ENCODE data around the gene TERT.
A peak's percentile ranks its signal among the peaks of the same experiment; 100 is the strongest.
"Not testable (repeated sequence)": the region's sequence is repeated elsewhere in the genome, so short reads cannot be mapped to it uniquely, and the experiment has no call there.

Gene TERT

GRCh38 chr5:1278656-1279442 lies 16.0 kb downstream of the TERT start:
- DNase-seq (ENCODE audit: low spot score): no peak

GRCh38 chr5:1278216-1278615 lies 16.7 kb downstream of the TERT start:
- no peak for DNase-seq (ENCODE audit: low spot score)

GRCh38 chr5:1277781-1278180 lies 17.1 kb downstream of the TERT start:
- no peak for DNase-seq (ENCODE audit: low spot score)

GRCh38 chr5:1277331-1277730 lies 17.5 kb downstream of the TERT start:
- DNase-seq (ENCODE audit: low spot score): no peak

- no peak for DNase-seq (ENCODE audit: low spot score)
These were observed 17.9 kb downstream of the TERT start for GRCh38 chr5:1276930-1277329.

- not testable (repeated sequence) for DNase-seq (ENCODE audit: low spot score)
These were observed 19.2 kb downstream of the TERT start for GRCh38 chr5:1275397-1276391.

- no peak for DNase-seq (ENCODE audit: low spot score)
These were observed 20.4 kb downstream of the TERT start for GRCh38 chr5:1274471-1274870.

- no peak for DNase-seq (ENCODE audit: low spot score)
These were observed 21.1 kb downstream of the TERT start for GRCh38 chr5:1273745-1274144.

- DNase-seq (ENCODE audit: low spot score): no peak
These were observed 22.7 kb downstream of the TERT start for GRCh38 chr5:1272201-1272600.

GRCh38 chr5:1270933-1271914 lies 23.6 kb downstream of the TERT start:
- no peak for DNase-seq (ENCODE audit: low spot score)

- no peak for DNase-seq (ENCODE audit: low spot score)
These were observed 24.4 kb downstream of the TERT start for GRCh38 chr5:1270426-1270825.

- DNase-seq (ENCODE audit: low spot score): peak; percentile 35
These were observed 26.2 kb downstream of the TERT start for GRCh38 chr5:1268666-1269065.

GRCh38 chr5:1268056-1268455 lies 26.8 kb downstream of the TERT start:
- no peak for DNase-seq (ENCODE audit: low spot score)

GRCh38 chr5:1267464-1267863 lies 27.4 kb downstream of the TERT start:
- not testable (repeated sequence) for DNase-seq (ENCODE audit: low spot score)

GRCh38 chr5:1266791-1267190 lies 28.1 kb downstream of the TERT start:
- no peak for DNase-seq (ENCODE audit: low spot score)

GRCh38 chr5:1265461-1266455 lies 29.1 kb downstream of the TERT start:
- DNase-seq (ENCODE audit: low spot score): no peak

GRCh38 chr5:1265026-1265425 lies 29.8 kb downstream of the TERT start:
- DNase-seq (ENCODE audit: low spot score): no peak

- DNase-seq (ENCODE audit: low spot score): no peak
These were observed 30.7 kb downstream of the TERT start for GRCh38 chr5:1264211-1264610.

- DNase-seq (ENCODE audit: low spot score): no peak
These were observed 32.5 kb downstream of the TERT start for GRCh38 chr5:1262381-1262780.

GRCh38 chr5:1261643-1262042 lies 33.2 kb downstream of the TERT start:
- DNase-seq (ENCODE audit: low spot score): no peak

Data from CD4-positive, alpha-beta T cell treated with Interleukin-6 at 100 ng/mL for 8 hours (primary cell).